ENCODE measurements around the gene HOXC5.

DNA sequence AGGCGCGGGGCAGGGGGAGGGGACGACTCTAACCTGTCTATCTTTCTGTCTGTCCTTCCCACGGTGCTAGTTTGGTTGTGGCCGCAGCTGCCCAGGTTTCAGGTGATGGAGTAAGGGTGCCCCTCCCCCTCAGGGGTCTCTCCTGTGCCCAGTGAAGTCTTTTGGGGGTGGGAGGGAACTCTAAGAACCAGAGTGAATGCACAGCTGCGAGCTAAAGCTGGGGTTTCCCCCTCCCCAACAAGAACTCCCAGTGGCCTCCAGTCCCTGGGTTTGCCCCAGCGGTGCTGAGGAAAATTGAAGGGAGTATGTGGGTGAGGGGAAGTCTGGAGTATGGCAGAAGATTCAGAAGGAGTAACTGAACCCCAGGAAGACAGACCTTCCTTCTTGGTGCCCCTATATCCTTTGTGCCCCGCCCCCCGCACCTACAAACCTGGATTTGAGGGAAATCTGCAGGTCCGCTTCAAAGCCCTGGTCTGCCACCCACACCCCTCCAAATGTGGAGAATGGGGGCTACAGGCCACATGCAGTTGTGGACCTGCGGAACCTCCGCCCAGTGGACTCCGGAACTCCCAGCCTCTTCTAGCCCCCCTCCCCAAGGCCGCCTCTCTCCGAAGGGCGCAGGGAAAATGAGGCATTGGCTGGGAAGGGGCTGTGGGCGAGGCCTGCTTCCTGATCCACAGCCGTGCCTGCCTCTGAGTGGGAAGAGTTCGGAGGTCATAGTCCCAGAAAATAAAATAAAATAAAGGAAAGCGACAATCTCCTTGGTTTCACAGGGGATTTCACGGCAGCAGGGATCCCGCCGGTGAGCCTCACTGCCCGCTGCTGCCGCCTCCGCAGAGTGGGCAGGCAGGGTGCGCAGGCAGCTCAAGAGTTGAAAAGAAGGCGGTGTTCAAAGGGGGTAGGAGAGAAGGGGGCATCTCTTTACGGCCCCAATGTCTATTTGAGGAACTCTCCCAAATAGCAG, 36.3 kb upstream of the HOXC5 start:
- no peak for TF ChIP-seq POLR2A (IDR thresholded peaks at IDR 0.05)
- TF ChIP-seq, protein P1, sequence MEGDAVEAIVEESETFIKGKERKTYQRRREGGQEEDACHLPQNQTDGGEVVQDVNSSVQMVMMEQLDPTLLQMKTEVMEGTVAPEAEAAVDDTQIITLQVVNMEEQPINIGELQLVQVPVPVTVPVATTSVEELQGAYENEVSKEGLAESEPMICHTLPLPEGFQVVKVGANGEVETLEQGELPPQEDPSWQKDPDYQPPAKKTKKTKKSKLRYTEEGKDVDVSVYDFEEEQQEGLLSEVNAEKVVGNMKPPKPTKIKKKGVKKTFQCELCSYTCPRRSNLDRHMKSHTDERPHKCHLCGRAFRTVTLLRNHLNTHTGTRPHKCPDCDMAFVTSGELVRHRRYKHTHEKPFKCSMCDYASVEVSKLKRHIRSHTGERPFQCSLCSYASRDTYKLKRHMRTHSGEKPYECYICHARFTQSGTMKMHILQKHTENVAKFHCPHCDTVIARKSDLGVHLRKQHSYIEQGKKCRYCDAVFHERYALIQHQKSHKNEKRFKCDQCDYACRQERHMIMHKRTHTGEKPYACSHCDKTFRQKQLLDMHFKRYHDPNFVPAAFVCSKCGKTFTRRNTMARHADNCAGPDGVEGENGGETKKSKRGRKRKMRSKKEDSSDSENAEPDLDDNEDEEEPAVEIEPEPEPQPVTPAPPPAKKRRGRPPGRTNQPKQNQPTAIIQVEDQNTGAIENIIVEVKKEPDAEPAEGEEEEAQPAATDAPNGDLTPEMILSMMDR (IDR thresholded peaks at IDR 0.05): no peak
